Sigmoid colon (tissue), 4 donors: ENCODE data around the gene LY86.

Experiments used
- CTCF ChIP-seq, 4 experiments: fragments of 450-650 bp in 3 of 4; fragments of 200-600 bp in 1 of 4; IDR thresholded peaks; one replicate each; pipeline ENCODE4 v1.5.1; 2016 to 2019; ENCODE audit warnings: antibody characterized with exemption in 4 of 4, mild to moderate bottlenecking in 3 of 4, moderate library complexity in 2 of 4
- EP300 ChIP-seq, 4 donors: sonication (generic); formaldehyde crosslinking; IDR thresholded peaks; one replicate each; pipeline ENCODE4 v1.6.1; 2017; ENCODE audit warnings: antibody characterized with exemption in 4 of 4
- POLR2A ChIP-seq, 2 donors: fragments of 450-650 bp; IDR thresholded peaks; one replicate each; pipeline ENCODE4 v1.6.1; 2016; ENCODE audit warnings: antibody characterized with exemption in 2 of 2, mild to moderate bottlenecking in 2 of 2, moderate library complexity in 2 of 2
- POLR2AphosphoS5 ChIP-seq, 4 donors: sonication (generic); formaldehyde crosslinking; IDR thresholded peaks; one replicate each; pipeline ENCODE4 v1.6.1; 2017; ENCODE audit warnings: antibody characterized with exemption in 4 of 4

DNA sequence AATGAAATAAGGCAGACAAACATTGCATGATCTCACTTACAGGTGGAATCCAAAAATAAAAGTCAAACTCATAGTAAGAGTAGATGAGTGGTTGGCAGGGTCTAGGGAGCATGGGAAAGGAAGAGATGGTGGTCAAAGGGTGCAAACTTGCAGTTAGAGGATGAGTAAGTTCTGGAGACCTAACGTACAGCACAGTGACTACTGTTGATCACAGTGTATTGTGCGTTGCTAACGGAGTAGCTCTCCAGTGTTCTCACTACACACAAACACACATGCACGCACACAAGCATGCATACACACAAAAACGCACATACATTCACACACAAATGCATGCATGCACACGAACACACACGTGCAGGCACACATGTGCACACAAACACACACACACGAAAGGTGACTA lies 54.9 kb downstream of the LY86 start:
- TF ChIP-seq CTCF (IDR thresholded peaks at IDR 0.05) (no peak), POLR2A (IDR thresholded peaks at IDR 0.05) (no peak), EP300 (IDR thresholded peaks at IDR 0.05) (no peak), POLR2AphosphoS5 (IDR thresholded peaks at IDR 0.05) (no peak)
